Endothelial cell (in vitro differentiated cells): ENCODE results near the gene CRYBB3. TPM values are rescaled to one million over a fixed set of nuclear protein-coding genes. Genes with fewer than 3 reads are reported as not detected.
"Not testable (repeated sequence)": the region's sequence is repeated elsewhere in the genome, so short reads cannot be mapped to it uniquely, and the experiment has no call there.

Experiments used
- DNase-seq: peaks from one replicate; pipeline ENCODE4 v3.0.0; 2021; ENCODE audit warnings: low spot score
- H3K27ac Mint-ChIP-seq: one replicate; pipeline ENCODE4 v1.8.0; 2021; ENCODE audit warnings: mixed read lengths, inconsistent platforms; ENCODE audit not compliant: unreplicated experiment
- H3K27me3 Mint-ChIP-seq: one replicate; pipeline ENCODE4 v1.8.0; 2021; ENCODE audit warnings: mild to moderate bottlenecking, moderate library complexity, mixed read lengths, inconsistent platforms; ENCODE audit not compliant: unreplicated experiment
- H3K36me3 Mint-ChIP-seq: one replicate; pipeline ENCODE4 v1.8.0; 2021; ENCODE audit warnings: mild to moderate bottlenecking, low read depth, mixed read lengths, inconsistent platforms; ENCODE audit not compliant: unreplicated experiment
- H3K4me1 Mint-ChIP-seq: one replicate; pipeline ENCODE4 v1.8.0; 2021; ENCODE audit warnings: mild to moderate bottlenecking, mixed read lengths, inconsistent platforms; ENCODE audit not compliant: unreplicated experiment
- H3K4me3 Mint-ChIP-seq: one replicate; pipeline ENCODE4 v1.8.0; 2021; ENCODE audit warnings: mild to moderate bottlenecking, mixed read lengths, inconsistent platforms; ENCODE audit not compliant: unreplicated experiment
- H3K9me3 Mint-ChIP-seq: one replicate; pipeline ENCODE4 v1.8.0; 2021; ENCODE audit warnings: mixed read lengths, inconsistent platforms; ENCODE audit not compliant: unreplicated experiment
- CTCF ChIP-seq: fragments of 200-600 bp; sonication (generic); IDR thresholded peaks from one replicate; pipeline ENCODE4 v1.5.0; 2021; ENCODE audit warnings: antibody characterized with exemption; ENCODE audit not compliant: unreplicated experiment
- total RNA-seq: library from RNA; stranded (reverse); fragmentation: NEBNext Ultra II Directional; extraction: Animal tissue kit (Norgen Biotek cat#: 25700); gene quantifications from one replicate; pipeline ENCODE4 v1.2.1, GENCODE V29; 2021; ENCODE audit not compliant: unreplicated experiment

The CRYBB3 gene
- total RNA-seq, 1 donor from 2014 or later, result 0.97 TPM

- H3K4me1 Mint-ChIP-seq, result not testable (repeated sequence)
These were observed 20.6 kb upstream of the CRYBB3 start for GRCh38 chr22:25178869-25179631.

GRCh38 chr22:25182131-25183110 lies 17.2 kb upstream of the CRYBB3 start:
- Mint-ChIP-seq H3K4me3 (peak overlapping the region; percentile 45), H3K36me3 (peaks cover 60% of the 10 kb centered on the region), H3K27me3 (peaks cover 12% of the 10 kb centered on the region), H3K27ac (peak overlapping the region; percentile 4), H3K4me1 (peaks cover 8% of the 10 kb centered on the region), H3K9me3 (peaks cover 5% of the 10 kb centered on the region)
- no peak for DNase-seq
- no peak for TF ChIP-seq CTCF

More at GRCh38 chr22:25178869-25179631, 20.6 kb upstream of the CRYBB3 start:
- not testable (repeated sequence) for H3K27ac Mint-ChIP-seq, H3K27me3 Mint-ChIP-seq, H3K9me3 Mint-ChIP-seq
- peak; percentile 39 for TF ChIP-seq CTCF
- Mint-ChIP-seq H3K36me3 (peaks cover 62% of the 10 kb centered on the region), H3K4me3 (peak overlapping the region; percentile 80)
- DNase-seq, result peak; percentile 36

GRCh38 chr22:25183949-25184619 lies 15.6 kb upstream of the CRYBB3 start:
- Mint-ChIP-seq H3K27me3 (peaks cover 14% of the 10 kb centered on the region), H3K4me3 (peak overlapping the region; percentile 21), H3K36me3 (peaks cover 66% of the 10 kb centered on the region), H3K4me1 (peaks cover 8% of the 10 kb centered on the region), H3K9me3 (peaks cover 5% of the 10 kb centered on the region), H3K27ac (no peak overlapping the region)
- DNase-seq, result no peak
- TF ChIP-seq CTCF, result no peak

- peaks cover 70% of the 10 kb centered on the region for H3K36me3 Mint-ChIP-seq
- no peak for TF ChIP-seq CTCF
- peaks cover 8% of the 10 kb centered on the region for H3K27me3 Mint-ChIP-seq
- no peak overlapping the region for H3K4me3 Mint-ChIP-seq
- H3K9me3 Mint-ChIP-seq, result no peaks in the 10 kb centered on the region
- H3K4me1 Mint-ChIP-seq, result peaks cover 8% of the 10 kb centered on the region
- no peak overlapping the region for H3K27ac Mint-ChIP-seq
- DNase-seq, result no peak
These were observed 13.5 kb upstream of the CRYBB3 start for GRCh38 chr22:25186140-25186539.
